ENCODE data around the gene HOXD10.

DNA sequence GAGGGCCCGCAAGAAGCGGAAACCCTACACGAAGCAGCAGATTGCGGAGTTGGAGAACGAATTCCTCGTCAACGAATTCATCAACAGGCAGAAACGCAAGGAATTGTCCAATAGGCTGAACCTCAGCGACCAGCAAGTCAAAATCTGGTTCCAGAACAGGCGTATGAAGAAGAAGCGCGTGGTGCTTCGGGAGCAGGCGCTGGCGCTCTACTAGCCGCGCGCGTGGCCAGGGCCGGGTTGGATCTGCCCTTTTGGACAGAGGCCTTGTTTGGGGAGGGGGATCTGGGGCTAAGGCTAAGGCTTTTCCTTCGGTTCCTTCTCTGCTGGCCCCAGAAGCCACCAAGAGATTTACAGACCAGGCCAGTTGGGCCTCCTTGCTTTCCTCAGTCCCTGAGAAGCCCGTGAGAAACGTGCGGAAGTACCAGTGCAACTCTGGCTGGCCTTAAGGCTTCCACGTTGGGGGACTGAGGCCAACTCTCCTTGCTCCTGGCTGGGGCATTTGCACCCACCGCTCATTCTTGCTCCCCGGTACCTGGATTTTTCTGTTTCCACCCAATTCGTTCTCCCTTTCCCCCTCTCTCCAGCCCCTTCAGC lies 15.9 kb upstream of the HOXD10 start:
- TF ChIP-seq, protein P1, sequence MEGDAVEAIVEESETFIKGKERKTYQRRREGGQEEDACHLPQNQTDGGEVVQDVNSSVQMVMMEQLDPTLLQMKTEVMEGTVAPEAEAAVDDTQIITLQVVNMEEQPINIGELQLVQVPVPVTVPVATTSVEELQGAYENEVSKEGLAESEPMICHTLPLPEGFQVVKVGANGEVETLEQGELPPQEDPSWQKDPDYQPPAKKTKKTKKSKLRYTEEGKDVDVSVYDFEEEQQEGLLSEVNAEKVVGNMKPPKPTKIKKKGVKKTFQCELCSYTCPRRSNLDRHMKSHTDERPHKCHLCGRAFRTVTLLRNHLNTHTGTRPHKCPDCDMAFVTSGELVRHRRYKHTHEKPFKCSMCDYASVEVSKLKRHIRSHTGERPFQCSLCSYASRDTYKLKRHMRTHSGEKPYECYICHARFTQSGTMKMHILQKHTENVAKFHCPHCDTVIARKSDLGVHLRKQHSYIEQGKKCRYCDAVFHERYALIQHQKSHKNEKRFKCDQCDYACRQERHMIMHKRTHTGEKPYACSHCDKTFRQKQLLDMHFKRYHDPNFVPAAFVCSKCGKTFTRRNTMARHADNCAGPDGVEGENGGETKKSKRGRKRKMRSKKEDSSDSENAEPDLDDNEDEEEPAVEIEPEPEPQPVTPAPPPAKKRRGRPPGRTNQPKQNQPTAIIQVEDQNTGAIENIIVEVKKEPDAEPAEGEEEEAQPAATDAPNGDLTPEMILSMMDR (IDR thresholded peaks at IDR 0.05): no peak
- TF ChIP-seq POLR2AphosphoS5 (IDR thresholded peaks at IDR 0.05) (no peak), POLR2A (IDR thresholded peaks at IDR 0.05) (no peak), EP300 (IDR thresholded peaks at IDR 0.05) (no peak)

Measured in suprapubic skin (tissue), 4 donors.